Activated CD4-positive, alpha-beta T cell treated with anti-CD3 and anti-CD28 coated beads, Interleukin-2, amount 50 U/mL, for 4 hours (primary cell): Measurements from ENCODE around the gene SMG5.

Source experiments
- DNase-seq, 2 experiments: peaks; one replicate each; pipeline ENCODE4 v3.0.0-alpha.2; 2020

SMG5 gene

DNA sequence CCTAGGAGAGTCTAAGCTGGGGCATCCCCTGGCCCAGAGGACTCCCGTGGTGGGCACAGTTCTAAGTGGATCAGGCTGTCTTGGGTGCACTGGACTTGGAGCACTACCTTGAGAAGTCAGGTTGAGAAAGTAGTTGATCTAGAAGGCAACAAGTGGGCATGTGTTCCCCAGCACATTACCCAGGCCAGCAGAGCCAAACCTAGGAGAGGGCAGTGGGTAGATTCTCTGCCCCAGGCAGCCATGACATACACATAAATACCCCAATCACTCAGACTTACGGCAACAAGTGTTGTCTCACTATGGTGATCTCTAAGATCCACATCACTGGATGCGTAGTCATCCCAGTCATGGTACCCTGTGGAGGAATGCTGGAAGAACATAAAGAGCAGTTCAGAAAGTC is 71.4 kb downstream of the SMG5 start:
- DNase-seq = no peak

DNA sequence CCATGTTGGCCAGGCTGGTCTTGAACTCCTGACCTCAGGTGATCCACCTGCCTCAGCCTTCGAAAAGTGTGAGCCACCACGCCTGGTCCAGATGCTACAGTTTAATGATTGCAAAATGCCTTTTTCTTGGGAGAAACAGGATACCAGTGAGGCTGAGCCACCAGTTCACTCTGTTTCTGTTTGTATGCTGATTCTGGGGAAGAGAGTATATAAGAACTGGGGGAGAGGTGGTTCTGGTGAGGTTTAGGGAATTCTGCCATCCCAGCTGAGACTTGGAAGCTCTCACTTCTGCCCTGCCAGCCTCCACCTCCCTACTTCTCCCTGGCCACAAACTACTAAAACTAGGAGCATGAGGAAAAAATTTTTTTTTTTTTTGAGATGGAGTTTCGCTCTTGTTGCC is 77.9 kb downstream of the SMG5 start:
- no peak for DNase-seq

DNA sequence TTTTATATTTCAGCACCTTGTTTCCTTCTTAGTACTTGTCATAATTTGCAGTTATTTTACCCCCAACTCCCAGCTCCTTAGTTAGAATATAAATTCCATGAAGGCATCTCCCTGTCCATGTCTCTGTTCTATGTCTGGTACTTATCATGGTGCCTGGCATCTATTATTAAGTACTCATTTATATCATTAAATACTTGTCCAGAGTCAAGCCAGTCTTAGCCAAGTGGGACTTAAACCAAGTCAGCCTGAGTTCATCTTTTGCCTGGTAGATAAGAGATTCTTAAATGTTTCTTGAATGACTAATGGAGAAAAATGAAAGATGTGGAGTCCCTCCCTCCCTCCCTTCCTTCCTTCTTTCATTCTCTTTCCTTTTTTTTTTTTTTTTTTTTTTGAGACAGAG is 79.3 kb downstream of the SMG5 start:
- no peak for DNase-seq

DNA sequence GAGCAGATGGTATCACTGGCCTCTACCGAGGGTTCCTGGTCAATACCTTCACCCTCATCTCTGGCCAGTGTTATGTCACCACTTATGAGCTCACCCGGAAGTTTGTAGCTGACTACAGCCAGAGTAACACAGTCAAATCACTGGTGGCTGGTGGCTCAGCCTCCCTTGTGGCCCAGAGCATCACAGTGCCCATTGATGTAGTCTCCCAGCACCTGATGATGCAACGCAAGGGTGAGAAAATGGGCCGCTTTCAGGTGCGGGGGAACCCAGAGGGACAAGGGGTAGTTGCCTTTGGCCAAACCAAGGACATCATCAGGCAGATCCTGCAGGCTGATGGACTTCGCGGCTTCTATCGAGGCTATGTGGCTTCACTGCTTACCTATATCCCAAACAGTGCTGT is 82.6 kb downstream of the SMG5 start:
- no peak for DNase-seq
